GM18858 (cell line): Measurements from ENCODE around the gene STUB1.
A peak's percentile ranks its signal among the peaks of the same experiment; 100 is the strongest.
"Not testable (repeated sequence)": the region's sequence is repeated elsewhere in the genome, so short reads cannot be mapped to it uniquely, and the experiment has no call there.

Source experiments
- ATAC-seq: cut with Tn5 transposase; IDR thresholded peaks from one replicate; pipeline ENCODE4 v1.9.1; 2021; ENCODE audit not compliant: unreplicated experiment

STUB1 gene

DNA sequence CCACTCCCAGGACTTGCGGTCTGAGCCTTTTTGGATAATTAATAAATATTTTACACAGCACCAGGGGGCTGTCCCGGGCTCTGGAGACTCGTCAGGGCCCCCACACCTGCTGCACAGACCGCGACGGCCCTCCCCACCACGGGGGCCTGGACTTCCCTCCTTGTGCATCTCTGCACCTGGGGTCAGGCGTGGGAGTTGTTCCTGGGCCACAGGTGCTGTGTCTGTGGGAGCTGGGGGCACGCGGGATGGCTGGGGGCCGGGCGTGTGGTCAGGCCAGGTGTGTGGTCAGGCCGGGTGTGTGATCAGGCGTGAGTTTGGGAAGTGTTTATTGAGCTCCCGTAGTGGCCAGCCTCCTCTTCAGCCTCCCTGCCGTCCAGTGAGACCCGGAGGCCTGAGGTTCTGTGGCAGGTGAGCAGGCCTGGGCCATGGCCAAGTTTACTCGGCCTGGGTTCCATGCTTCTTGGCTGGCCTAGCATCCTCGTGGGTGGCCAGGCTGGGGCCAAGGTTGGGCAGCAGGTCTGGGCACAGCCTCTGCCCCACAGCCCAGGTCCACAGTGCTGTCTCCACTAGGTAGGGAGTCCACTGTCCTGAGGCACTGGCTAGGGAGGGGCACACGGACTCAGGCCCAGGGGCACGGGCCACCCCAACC is 1.9 kb upstream of the STUB1 start:
- ATAC-seq: no peak

DNA sequence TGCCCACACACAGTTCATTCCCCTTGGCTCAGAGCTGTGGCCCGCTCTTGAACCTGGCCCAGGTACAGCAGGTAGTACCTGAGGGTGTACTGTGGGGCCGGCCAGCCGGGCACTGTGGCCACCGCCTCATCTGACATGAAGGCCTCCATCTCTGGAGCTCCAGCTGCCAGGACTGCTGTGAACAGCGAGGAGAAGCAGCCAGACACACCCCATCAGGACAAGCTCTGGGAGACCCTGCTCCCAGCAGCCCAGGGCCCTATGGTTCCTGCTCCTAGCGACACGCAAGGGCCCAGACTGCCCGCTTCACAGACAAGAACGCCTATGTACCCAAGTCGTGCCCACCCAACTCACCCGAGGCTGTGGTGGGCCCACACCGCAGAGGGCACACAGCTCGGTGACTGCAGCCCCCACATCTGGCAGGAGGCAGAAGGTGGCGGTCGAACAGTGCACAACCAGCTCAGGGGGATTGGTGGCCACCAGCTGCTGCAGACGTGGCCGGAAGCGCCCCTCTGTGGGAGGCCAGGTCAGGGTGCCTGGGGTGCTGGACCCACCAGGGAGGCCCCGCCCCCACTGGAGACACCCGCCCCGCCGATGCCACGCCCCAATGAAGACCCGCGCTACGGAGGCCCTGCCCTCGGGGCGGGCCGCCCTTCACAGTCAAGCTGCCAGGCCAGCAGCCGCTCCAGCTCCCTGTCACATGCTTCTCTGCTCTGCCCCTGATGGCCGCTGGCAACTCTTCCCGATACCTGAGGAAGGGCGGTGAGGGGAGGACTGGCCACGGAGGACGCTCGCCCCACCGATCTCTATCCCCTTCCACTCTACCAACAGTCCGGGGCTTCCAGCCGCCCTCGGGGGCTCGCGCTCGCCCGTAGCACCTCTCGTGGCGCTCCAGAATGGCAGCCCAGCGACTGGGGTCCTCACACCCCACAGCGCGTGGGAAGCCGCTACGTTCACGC is 1.1 kb upstream of the STUB1 start:
- ATAC-seq: no peak

- ATAC-seq: no peak
Measured at GRCh38 chr16:680625-680945, 375 bp downstream of the STUB1 start.

DNA sequence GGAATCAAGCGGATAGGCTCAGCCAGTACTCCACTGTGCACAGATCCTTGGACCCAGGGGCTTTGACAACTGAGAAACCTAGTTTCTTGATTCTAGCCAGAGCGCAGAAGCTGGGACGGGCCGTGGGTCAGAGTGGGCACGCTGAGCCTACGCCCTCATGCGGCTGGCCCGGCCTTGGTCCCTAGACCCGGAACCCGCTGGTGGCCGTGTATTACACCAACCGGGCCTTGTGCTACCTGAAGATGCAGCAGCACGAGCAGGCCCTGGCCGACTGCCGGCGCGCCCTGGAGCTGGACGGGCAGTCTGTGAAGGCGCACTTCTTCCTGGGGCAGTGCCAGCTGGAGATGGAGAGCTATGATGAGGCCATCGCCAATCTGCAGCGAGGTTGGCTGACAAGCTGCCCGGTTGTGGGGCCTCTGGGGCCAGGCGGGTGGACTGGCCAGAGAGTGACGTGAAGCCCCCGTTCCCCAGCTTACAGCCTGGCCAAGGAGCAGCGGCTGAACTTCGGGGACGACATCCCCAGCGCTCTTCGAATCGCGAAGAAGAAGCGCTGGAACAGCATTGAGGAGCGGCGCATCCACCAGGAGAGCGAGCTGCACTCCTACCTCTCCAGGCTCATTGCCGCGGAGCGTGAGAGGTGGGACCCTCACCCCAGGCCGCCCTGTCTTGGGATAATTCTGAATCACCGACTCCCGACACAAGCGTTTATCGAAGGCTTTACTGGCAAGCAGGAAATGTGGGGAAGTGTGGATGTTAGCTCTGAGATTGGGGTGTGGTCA is 946 bp downstream of the STUB1 start:
- no peak for ATAC-seq

- no peak for ATAC-seq
Measured at GRCh38 chr16:681746-682427, 1.7 kb downstream of the STUB1 start.

DNA sequence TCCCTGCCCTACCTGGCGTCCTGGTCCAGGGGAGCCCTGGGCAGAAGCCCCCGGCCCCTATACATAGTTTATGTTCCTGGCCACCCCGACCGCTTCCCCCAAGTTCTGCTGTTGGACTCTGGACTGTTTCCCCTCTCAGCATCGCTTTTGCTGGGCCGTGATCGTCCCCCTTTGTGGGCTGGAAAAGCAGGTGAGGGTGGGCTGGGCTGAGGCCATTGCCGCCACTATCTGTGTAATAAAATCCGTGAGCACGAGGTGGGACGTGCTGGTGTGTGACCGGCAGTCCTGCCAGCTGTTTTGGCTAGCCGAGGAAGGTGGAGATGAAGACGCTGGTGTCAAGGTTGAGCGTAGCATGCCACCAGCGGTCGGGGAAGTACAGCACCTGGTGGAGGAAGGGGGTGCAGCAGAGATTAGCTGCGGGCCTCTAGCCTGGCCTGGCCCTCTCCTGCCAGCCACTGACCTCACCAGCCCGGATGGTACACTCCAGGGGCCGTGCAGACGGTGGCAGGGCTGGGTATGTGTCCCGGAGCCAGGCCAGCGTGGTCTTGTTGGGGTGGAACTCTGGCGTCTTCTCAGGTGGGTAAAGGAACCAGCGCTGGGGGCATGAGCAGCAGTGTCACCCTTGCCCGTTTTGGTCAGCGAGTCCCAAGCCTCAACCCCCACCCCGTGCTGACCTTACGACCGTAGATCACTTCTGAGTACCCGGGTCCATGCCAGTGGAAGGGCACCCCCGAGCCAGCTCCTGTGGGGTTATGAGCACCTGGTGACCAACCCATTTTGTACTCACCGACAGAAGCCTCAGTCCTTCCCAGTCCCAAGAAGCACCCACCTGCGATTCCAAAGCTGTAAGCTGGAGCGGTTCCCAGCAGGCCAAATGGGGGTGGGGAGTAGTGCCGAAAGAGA is 2.5 kb downstream of the STUB1 start:
- no peak for ATAC-seq

DNA sequence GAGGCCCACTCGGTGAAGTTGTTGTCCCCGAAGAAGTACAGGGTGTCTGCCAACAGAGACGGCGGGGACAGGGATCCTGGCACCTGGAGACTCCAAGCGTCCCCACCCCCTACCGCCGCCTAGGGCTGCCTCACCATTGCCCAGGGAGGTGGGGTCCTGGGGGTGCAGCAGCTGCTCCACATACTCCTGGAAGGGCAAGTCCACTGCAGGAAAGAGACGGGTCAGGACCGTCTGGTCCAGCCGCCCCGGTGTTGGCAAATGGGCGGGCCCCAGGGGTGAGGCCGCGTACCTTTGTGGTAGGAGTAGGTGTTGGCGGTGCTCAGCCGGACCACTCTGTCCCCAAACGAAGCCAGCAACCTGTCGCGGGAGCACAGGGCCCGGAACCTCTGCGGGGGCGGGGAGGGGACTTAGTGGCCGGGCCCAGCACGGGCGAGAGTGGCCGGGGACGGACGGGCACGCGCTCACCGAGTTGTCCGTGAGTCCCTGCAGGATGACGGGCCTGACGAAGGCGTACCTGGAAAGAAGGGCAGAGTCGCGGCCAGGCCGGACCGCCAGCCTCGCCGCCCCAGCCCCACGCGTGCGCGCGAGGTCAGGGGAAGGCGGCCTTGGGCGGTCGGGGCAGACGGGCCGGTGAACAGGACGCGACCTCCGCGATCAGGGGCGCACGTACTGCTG is 3.3 kb downstream of the STUB1 start:
- peak; percentile 0 for ATAC-seq

GRCh38 chr16:684071-684794 is 4.0 kb downstream of the STUB1 start, which contains the start of gene JMJD8:
Gene JMJD8 (minus strand): TSS chr16:684334. CDS start chr16:684319, 15 bp downstream.
- ATAC-seq: peak; percentile 43

GRCh38 chr16:684961-685696 is 4.9 kb downstream of the STUB1 start:
- no peak for ATAC-seq

GRCh38 chr16:685967-686366 is 5.8 kb downstream of the STUB1 start:
- no peak for ATAC-seq

DNA sequence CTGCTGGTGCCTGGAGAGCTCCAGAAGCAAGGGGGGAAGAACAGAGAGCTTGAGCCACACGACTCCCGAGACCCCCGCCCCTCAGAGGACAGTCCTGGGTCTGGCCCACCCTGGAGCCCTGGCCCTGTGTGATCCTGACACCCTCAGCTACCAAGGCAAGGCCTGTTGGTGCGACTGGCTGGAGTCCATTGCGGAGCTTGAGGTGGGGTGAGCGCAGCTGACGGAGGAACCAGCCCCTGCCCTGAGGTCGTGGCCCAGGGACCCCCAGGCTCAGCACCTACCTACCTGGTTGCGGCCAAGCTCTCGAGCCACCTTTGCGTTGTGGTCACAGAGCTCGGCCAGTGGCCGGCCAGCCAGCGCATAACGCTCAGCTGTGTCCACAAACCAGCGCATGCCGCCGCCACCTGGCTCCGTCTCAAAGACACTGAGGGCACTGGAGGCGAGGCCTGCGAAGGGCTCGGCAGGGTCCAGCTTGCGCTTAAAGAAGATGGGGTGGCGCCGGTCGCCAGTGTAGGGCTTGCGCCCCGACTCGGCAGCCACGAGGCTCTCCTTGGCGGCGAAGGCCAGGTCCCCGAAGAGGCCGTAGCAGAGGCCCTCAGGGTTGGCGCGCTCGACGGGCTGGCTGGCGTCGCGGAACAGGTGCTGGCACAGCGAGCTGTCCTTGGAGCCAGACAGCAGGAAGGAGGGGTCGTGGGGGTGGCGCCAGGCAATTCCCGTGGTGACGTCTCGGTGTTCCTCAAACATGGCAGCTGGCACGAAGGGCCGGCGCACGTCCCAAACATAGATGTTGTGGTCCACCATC is 6.5 kb downstream of the STUB1 start:
- no peak for ATAC-seq

DNA sequence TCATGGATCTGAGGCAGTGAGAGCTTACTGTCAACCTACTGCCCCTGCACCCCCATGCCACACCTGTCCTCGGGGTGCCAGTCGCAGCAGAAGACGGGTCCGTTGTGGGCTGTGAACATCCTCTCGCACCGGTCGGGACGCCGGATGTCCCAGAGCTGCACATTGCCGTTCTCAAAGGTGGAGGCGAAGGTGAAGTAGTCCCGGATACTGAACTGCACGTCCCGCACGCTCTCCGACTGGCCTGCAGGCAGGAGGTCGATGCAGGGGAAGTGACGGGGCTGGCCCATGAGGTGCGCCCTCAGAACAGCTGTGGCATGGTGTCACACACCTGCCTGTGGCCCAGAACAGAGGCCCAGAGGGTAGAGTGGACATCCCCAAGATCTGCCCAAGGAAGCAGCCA is 7.3 kb downstream of the STUB1 start:
- ATAC-seq: no peak

DNA sequence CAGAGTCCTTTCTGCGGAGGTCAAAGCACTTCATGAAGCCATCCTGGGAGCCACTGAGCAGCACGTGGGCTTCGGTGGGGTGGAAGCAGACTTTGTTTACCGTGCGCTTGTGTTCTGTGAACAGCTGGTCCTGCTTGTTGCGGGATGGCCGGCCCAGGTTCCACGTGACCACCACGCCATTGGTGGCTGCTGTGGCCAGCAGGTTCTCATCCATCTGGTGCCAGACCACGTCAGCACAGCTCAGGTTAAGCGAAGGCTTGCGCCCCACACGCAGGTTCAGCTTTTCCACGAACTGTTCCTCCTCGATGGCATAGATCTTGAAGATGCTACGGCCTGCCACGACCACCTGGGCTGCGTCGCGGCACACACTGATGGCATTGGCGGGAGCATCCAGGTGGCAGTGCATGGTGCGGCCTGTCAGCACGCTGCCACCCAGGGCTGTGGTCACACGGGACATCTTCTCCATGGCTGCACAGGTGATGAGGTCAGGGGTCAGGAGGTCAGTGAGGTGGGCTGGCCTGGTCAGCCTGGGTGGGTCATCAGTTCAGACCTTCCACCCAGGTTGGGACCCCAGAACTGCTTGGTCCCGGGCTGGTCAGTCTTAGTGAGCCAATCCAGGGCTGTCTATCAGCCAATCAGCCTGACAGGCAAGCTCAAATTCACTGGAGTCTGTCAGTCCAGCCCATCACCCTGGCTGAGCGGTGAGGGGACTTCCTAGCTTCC is 9.1 kb downstream of the STUB1 start:
- ATAC-seq: no peak

DNA sequence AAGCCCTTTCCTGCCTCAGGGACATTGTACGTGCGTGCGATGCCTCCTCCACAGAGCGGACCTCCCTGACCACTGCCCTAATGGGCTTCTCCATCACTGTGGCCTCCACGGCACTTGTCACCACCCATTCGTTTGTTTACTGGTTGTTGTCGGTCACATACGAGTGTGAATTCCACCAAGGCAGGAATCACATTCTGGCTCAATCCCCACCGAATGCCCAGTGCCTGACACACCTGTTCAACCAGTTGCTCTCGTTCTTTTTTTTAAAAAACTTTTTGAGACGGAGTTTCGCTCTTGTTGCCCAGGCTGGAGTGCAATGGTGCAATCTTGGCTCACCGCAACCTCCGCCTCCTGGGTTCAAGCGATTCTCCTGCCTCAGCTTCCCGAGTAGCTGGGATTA is 11.0 kb downstream of the STUB1 start:
- ATAC-seq: not testable (repeated sequence)

DNA sequence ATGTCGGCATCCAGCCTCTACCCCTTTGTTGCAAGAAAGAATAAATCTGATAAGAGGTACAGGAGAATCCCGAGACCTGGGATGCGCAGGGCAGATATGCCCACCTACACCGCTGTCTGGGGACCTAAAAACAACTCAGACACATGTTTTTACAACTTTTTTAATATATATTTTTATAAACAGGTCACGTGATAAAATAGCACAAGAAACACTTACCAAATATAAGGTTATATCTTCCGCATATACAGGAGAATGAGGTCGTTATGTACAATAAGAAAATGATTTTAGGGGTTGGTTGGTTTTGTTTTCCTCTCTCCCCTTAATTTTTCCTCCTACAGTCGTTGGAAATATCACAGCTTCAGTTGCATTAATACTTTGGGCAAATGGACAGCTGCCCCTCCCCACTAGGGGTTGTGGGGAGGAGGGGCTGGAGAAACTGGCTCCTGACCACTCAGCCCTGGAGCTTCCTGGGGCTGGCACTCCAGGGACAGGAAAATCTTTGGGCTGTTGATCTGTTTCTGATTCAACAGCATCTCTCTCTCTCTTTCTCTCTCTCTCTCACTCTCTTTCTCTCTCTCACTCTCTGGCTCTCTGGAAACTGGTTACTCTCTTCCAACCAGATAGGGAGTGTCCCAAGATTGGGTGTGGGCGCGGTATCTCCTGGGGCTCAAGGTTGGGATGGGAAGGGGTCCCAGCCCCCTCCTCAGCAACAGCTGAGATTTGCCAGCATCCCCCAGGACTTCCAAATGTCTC is 12.3 kb downstream of the STUB1 start:
- no peak for ATAC-seq

DNA sequence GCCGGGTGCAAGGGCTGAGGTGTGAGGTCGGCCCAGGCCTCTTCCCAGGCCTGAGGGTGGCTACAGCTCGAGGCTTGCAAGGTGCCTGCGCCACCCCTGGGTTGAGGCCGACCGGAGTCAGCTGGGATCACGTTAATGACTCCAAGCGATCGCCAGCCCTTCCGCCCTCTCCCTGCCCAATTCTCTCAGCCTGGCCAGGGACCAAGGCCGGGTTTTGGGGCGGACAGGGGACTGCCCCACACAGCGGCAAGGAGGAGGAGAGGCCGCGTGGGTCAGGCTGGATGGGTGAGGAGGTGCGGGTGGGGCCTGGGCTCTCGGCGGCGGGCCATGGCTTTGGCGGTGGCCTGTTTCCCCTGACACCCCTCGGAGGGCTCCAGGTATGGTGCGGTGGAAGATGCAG is 13.2 kb downstream of the STUB1 start:
- ATAC-seq: no peak
